Stimulated activated CD4-positive, alpha-beta T cell treated with anti-CD3 and anti-CD28 coated beads, TNF-alpha, amount 100 ng/mL, for 24 hours (primary cell): ENCODE results near the gene MINK1.
"Not testable (repeated sequence)": the region's sequence is repeated elsewhere in the genome, so short reads cannot be mapped to it uniquely, and the experiment has no call there.

Experiments
- DNase-seq, 3 experiments: peaks; one replicate each; pipeline ENCODE4 v3.0.0-alpha.2; 2020; ENCODE audit warnings: low read depth in 3 of 3

Gene MINK1

DNA sequence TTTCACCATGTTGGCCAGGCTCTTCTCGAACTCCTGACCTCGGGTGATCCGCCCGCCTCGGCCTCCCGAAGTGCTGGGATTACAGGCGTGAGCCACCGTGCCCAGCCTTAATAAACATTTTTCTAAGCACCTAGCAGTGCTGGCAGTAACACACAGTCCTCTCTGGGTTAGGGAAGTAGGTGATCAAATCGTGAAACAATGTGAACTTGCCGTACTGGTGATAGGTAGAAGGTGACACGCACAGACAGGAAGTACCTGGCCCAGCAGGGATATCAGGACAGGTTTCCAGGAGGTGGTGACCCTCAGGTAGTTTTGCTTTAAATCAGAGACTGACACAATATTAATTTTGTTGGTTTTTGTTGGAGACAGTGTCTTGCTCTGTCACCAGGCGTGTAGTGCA lies 21.7 kb upstream of the MINK1 start:
- DNase-seq, result no peak

DNA sequence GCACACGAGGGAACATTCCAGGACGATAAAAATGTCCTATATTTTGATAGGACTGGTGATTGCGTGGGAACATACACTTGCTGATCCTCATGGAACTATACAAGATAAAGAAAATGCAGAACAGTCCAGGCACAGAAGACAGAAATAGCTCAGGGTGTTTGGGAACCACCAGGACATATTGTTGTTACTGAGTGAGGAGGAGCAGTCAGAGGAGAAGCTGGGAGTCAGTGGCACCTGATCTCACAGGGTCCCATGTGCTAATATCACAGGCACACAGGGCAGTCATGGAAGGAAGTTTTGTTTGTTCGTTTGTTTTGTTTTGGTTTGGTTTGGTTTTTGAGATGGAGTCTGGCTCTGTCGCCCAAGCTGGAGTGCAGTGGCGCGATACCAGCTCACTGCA lies 20.4 kb upstream of the MINK1 start:
- DNase-seq, result no peak

DNA sequence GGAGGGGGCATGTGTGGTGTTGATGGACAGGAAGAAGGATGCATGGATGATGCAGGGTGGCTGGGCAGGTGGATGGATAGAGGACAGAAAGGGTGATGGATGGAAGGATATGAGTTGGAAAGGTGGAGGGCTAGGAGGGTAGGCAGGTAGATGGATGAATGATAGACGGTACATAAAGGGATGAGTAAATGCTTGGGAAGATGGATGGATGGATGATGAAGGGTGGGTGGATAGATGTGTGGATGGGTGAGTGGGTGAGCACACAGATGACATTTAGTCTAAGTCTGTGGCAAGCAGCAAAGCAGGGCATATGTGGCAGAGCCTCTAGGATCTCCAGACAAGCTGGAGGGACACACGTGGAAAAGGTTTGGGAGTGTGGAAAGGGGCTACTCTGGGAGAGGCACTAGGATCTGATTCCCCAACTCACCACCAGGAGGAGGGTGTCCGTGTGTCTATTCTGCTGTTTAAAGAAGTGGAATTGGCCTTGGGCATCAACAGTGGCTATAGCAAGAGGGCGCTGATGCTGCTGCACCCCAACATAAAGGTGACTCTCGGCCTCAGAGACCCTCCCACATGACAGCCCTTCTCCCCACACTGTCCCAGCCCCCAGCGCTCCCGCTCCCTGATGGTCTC lies 18.0 kb upstream of the MINK1 start:
- no peak for DNase-seq

DNA sequence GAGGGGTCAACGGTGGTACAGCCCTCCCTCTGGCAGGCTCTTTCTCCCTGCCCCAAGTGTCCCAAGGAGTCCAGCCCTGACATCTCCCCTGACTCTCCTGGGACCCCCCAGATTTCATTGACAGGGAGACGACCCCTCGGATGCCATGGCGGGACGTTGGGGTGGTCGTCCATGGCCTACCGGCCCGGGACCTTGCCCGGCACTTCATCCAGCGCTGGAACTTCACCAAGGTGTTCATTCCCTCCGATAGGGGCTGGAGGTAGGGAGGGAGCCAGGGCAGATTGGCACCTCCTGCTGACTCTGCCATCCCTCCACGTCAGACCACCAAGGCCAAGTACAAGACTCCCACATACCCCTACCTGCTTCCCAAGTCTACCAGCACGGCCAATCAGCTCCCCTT lies 16.3 kb upstream of the MINK1 start:
- no peak for DNase-seq

DNA sequence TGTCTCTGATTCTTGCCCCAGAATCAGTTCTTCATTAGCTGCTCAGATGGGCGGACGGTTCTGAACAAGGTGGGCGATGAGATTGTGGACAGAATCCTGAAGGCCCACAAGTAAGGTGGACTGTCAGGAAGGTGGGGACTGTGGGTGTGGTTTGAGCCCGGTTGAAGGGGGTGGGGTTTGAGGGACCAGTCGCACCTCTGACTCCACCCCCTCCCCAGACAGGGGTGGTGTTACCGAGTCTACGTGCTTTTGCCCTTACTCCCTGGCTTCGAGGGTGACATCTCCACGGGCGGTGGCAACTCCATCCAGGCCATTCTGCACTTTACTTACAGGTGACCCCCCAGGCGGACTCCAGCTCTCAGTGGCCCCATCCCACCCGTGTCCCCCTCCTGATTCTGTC lies 14.9 kb upstream of the MINK1 start:
- no peak for DNase-seq

DNA sequence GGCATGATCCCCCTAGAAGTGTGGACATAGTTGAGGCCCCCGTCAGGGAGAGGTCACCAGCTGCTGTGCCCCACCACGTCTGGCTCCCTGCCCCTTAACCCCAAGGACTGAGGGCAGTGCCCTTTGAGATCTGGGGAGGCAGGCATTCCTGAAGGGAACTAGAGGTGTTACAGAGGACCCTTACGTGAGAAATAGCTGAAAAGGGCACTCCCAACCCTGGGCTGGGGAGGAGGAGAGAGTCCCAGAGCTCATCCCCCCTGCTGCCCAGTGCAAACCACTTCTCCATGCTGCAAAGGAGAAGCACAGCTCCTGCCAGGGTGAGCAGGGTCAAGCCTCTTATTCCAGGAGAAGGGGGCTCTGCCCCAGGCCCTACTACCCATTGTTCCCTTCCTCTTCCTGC lies 10.3 kb upstream of the MINK1 start:
- no peak for DNase-seq

DNA sequence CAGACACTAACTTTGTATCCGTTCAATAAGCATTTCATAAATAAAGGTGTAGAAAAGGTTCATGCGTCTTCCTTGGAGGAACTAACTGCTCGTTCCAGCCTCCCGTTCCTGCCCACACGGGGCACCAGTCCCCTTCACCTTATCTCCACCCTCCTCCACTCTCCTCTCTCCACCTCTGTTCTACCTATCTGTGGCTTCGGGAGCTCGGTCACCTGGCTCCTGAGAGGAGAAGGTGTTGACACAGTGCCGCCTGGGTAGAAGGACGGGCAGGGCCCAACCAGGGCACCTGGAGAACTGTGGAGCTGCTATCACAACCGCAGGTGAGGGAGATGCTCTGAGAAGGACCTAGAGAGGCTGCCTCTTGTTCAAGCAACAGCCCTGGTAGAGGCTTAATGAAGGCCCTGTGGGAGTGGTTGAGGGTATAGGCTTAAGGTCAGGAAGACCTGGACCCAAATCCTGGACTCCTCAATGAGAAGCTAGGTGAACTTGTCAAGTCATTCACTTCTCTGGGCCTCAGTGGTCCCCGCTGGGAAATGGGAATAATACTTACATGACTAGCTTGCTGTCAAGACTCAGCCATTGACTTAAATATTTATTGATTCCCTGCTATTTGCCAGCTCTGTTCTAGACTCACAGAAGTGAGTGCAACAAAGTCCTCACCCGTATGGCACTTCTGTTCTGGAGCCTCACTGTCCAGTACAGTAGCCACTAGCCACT lies 9.6 kb upstream of the MINK1 start:
- DNase-seq, result no peak

DNA sequence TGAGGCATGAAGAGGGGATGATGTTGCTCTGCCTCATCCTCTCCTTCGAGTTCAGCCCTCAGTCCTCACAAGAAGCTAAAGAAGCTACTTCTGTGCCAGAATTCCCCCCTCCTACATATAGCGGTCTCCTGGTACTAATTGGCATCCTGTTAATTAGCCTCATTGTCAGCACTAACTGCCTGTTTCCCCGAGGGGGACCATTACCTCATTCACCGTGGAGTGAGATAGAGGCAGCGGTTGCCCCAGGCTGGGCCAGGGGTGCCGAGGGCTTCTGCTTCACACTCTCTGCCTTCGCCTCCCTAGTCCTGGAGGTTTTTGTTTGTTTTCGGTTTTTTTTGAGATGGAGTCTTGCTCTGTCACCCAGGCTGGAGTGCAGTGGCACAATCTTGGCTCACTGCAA lies 5.7 kb upstream of the MINK1 start:
- DNase-seq, result no peak

DNA sequence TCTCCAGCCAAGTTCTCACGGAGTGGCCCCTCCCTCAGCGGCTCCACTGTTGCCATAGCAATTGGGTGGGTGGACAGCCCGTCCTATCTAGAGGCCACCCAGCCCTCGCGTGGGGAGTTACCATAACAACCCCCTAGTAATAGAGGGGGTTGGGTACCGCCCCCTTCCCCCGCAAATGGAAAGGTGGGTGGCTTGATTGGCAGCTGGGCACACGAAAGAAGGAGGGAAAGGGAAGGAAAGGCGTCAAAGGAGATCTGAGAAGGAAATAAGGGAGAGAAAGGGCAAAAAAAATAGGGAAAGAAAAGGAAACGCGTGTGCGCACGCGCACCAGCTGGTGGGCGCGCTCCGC lies 337 bp upstream of the MINK1 start:
- not testable (repeated sequence) for DNase-seq

DNA sequence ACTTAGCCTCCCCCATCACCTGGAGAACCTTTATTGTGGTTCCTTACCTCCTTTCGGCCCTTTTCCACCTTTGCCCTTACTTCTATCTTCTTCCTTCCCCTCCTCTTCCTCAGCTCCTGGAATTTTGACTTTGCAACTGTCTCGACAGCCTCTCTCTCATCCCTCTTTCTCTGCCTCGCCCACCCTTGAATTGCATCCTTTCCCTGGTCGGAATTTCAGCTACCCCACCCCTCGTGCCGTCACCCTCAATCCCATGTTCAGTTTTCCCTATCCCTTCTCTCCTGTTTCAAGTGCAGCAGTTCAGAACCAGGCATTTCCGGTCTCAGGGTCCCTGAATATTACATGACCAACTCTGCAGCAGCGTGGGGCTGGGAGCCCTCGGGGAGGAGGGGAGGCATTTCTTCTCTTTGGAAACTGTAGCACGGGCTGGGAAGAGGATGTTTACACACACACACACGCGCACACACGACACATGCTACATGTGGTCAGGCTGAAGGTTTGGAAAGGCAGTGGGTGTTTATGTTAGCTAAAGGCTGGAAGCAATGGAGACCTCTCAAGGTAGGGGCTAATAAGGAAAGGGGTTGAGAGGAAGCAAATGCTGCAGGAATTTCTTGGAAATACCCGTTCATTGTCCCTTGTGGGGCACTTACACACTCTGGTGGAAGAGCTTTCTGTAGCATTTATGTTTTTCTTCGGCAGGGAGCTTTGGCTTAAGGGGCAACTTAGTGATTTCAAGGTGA lies 971 bp downstream of the MINK1 start:
- no peak for DNase-seq

DNA sequence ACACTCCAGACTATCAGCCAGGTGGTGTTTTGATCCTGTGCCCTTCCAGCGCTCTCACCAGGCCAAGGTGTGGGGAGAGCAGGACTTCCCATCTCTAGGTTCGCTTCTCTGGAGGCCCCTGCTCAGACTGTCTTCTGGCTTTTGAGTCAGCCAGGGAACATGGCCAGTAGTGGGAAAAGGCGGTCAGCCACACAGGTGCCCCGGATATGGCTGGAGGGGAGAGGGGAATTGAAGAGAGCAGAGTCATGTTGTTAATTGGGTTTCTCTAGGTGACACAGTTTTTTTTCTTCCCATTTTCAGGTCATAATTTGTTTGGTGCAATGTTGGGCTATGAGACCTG lies 1.5 kb downstream of the MINK1 start:
- no peak for DNase-seq

DNA sequence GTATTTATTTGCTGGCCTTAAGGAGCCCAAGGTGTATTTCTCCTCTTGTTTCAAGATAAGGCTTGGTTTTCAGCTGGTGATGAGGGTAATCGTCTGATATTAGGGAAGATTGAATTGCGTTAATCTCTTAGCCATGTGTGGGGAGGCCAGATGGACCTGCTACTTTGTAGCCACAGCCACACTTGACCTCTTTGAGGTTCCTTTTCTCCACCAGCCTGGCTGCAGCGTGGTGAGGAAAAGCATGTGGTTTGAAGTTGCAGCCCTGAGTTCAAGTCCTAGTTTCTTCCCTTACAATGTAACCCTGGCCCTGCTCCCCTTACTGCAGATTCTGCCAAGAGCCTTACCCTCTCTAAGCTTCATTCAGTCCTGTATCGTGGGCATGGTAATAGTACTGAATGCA lies 3.1 kb downstream of the MINK1 start:
- no peak for DNase-seq

DNA sequence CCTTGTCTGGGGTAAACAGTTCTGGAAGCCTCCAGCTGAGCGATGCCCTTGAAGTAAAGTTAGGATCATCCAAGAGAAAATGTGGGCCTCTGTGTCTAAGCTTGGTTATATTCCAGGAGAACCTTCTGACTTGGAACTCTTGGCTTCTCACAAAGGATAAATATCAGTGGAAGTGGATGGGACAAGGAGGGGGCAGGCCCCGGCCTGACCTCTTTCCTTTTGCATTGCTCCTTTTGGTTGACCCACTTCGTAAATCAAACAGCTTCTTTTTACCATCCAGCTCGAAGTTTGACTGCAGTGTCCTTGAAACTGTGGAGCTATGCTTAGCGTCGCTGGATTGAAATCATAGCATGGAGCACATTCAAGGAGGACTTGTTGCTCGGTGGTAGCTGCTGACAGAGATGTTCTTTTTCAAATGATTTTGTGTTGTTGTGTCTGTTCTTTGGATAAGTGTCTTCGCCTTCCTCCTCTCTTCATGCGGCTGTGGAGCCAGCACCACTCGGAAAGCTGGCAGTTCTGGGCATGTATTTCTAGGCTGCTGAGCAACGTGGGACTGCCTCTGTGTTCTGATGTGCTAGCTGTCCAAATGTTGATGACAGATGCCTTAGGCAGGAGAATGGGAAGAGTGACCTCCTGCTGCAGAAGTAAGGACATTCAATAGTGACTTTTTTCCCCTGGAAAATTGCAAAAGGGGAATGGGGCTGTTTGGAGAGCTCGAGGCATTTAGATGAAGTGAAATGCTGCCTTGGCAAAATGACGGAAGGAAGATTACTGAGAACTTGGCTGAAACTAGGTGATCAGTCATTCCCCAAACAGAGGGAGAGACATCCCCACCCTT lies 4.5 kb downstream of the MINK1 start:
- DNase-seq, result no peak

DNA sequence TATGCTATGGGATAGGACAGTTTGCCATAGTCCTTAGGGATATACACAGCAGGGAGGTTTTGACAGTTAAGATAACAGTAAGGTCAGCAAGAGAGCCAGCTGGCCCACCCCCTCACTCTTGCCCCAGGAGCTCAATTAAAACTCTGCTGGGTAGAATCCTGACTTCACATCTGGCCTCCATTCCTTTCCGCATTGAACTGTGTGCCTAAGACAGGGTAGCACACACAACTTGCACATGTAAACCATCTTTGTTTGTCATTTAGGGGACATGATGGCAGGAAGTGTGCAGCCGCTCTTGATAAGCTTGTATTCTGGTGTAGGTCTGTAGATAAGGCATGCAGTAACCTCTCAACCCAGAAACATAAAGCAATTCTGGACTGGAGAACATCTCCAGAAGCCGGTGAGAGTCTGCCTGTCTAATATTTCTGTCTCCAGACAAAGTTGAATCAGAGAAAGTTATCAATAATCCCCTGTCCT lies 5.2 kb downstream of the MINK1 start:
- no peak for DNase-seq

DNA sequence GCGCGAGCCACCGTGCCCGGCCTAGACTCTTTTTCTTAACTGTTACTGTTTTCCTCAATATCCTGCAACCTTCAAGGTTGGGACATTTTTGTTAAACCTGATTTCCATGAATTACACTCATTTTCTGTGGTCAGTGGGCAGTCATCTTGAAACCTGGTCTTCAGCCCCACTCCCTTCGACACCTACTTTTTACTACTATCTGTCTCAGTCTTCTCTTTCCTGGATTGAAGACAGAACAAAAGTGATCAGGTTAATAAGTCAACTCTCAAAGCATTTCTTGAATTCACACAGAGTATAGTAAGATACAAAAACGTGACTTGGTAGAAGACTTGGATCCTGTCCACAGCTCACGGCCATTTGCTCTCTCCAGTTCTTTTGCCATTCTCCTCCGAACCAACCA lies 6.1 kb downstream of the MINK1 start:
- DNase-seq, result no peak

DNA sequence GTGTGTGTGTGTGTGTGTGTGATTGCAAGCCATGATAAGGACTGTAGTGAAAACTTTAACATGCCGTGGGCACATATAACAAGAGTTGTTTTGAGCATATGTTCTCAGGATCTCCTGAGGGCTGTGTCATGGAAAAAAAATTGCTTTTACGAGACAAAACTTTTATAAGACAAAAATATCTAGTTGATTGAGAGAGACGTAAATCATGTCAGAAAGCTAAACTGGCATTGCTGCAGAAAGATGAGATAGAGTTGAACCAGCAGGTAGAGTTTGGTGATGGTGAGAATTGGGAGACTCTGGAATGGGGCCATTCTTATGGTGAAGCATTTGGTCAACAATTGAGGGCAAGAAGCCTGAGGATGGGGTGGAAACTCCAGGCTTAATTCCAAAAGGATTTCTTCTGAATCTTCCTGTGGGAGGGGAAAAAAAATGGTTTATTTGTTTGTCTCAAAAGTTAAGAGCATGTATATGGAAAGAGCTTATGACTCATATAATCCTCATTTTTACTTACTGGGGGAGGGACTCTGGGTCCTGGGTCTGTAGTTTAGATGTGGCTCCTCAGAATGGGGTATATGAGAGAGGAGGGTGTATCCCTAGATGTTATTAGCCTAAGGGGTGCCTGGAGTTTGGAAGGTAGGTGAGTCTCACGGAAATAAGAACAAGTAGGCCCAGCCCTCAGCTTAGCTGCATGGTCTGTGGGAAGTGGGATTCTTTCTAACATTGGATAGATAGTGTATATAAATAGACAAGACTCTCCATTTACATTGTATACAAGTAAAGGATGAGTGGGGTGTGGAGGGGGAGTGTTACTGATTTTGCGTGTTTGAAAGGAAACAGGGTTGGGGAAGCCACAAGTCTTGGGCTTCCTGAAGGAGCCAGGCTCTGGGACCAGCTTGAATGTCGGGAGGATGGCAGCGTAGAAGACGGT lies 7.1 kb downstream of the MINK1 start:
- DNase-seq, result no peak

DNA sequence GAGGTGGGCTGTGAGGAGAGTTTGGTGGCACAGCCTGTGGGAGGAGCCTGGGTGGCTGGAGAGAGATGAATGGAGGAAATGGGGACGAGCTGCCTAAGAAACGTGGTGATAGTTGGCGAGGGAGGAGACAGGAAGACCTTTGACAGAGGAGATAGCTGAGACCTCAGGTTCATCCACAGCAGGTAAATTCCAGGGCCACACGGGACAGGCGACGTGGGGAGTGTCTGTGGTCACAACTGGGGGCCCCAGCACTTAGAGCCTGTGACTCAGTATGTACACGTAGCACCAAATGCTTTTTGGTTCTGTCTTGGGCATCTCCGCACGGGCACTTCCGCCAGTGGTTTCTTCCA lies 7.7 kb downstream of the MINK1 start:
- peak in 1 of 3 experiments; percentile 30 for DNase-seq

DNA sequence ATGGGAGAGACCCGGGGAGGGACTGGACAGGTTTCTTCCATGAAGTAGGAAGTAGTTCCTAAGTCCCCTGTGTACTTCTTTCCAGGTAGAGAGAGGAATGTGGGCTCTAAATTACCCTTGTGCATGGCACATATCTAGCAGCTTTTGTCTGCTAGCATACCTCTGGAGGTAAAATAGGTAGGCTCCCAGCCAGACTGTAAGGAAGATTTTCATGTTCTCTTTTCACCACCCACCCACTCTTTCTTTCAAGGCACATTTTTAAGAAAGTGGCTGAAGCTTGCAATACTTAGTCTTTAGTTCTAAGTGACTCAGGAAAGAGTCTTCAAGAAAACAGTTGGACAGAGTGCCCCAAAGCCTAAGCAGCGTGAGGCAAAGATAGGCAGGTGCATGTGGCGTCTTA lies 9.2 kb downstream of the MINK1 start:
- DNase-seq, result no peak

DNA sequence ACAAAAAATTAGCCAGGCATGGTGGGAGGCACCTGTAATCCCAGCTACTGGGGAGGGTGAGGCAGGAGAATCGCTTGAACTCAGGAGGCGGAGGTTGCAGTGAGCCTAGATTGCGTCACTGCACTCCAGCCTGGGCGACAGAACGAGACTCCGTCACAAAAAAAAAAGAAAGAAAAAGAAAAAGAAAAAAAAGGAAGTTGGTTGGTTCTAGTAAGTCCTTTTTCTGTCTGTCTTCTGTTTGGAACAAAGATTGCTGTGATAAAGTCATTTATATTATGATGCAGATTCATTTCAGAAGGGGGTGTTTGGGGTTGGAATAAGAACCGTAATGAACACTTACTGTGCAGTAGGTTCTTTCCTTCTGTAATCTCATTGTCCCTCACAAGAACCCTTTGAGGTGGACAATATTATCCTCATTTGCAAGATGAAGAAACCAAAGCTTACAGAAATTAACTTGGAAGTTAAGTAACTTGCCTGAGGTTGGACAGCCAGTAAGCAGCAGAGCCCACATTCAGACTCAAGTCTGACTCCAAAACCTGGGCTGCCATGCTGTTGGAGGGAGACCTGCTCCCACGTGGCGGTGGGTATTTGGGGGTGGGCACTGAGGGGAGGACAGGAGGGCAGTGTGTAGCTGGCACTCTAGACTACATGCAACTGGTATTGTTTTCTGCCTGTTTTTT lies 10.3 kb downstream of the MINK1 start:
- no peak for DNase-seq

DNA sequence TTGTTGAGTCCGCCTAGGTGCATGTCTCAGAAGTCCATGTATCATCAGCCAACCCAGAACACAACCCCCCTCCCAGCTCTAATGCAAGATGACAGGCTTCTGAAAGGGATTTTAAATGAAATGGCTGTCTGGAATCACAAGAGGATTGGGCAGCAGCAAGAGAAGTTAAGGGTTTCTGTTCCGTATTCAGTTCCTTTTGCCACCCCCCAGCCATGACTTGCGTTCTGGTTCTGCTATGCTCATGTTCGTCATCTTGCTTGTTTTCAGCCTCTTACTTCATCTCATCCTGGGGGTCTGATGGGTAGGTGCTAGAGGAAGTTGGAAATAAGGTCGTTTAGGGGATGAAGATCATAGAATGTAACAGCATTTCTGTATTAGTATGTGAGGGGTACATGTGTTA lies 12.0 kb downstream of the MINK1 start:
- no peak for DNase-seq
